Epithelial cell of proximal tubule (primary cell): ENCODE measurements around the gene CAPN13. TPM values are rescaled to one million over a fixed set of nuclear protein-coding genes. Genes with fewer than 3 reads are reported as not detected.

ENCODE experiments used
- DNase-seq: peaks from one replicate; pipeline ENCODE4 v3.0.0-alpha.2; 2011; ENCODE audit warnings: low read depth
- H3K4me3 ChIP-seq: 2 replicates; pipeline ENCODE4 v1.5.1; 2011; ENCODE audit warnings: low read depth, mild to moderate bottlenecking, low read length
- CTCF ChIP-seq: conservative IDR thresholded peaks from 2 replicates; pipeline ENCODE4 v1.5.1; 2012; ENCODE audit warnings: low read depth, mild to moderate bottlenecking, low read length
- total RNA-seq: library from RNA; depleted of rRNA; stranded (reverse); fragments of >200 nt; gene quantifications from 2 replicates; pipeline ENCODE4 v1.2.3, GENCODE V29; 2015

Gene CAPN13
- total RNA-seq, 1 donor from 2014 or later: 0.63 TPM

- no peak overlapping the region for H3K4me3 ChIP-seq
- no peak for TF ChIP-seq CTCF
- DNase-seq: no peak
These were observed 75.5 kb downstream of the CAPN13 start for GRCh38 chr2:30731706-30732105.

DNA sequence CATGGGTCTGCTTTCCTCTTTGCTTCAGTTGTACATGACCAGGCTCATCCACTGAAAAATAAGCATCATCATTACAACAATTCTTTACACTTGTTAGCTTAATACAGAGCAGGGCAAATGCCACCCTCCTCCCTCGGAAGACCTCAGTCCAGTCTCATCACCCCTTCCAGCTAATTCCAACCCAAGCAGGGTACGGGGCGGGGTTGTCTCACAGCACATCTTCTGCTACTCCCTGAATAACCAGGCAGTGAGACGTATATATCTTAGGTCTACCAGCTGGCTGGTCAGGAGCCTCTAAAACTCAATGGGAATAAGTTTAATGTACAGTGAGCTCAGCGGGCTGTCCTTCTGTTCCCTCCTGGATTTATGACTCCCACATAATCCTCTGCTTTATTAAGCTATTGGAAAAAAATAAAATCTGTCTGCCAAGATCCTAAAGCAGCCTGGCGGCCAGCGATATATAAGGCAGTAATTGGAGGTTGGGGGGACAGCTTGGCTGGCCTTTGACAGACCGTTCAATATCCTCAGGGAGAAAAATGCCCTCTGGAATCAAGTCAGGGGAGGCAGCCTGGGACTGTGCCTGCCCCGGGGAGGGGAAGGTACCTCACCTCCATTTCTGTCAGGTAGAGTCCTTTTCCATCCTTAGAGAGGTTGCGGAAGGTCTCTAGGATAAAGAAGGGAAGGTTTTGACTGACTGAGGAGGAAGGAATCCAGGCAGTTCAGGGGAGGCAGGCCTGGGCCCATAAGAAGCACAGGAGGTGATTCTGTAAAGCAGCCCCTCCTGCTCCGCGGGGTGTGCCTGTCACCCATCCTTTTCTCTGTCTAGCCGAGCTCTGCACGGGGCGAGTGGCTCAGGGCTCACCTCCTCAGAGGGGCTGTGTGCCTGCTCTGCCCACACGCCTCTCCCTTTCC is 76.3 kb downstream of the CAPN13 start:
- no peak for DNase-seq
- H3K4me3 ChIP-seq: no peak overlapping the region
- TF ChIP-seq CTCF: no peak

- TF ChIP-seq CTCF: no peak
- H3K4me3 ChIP-seq: no peak overlapping the region
- no peak for DNase-seq
These were observed 78.2 kb downstream of the CAPN13 start for GRCh38 chr2:30729031-30729430.

DNA sequence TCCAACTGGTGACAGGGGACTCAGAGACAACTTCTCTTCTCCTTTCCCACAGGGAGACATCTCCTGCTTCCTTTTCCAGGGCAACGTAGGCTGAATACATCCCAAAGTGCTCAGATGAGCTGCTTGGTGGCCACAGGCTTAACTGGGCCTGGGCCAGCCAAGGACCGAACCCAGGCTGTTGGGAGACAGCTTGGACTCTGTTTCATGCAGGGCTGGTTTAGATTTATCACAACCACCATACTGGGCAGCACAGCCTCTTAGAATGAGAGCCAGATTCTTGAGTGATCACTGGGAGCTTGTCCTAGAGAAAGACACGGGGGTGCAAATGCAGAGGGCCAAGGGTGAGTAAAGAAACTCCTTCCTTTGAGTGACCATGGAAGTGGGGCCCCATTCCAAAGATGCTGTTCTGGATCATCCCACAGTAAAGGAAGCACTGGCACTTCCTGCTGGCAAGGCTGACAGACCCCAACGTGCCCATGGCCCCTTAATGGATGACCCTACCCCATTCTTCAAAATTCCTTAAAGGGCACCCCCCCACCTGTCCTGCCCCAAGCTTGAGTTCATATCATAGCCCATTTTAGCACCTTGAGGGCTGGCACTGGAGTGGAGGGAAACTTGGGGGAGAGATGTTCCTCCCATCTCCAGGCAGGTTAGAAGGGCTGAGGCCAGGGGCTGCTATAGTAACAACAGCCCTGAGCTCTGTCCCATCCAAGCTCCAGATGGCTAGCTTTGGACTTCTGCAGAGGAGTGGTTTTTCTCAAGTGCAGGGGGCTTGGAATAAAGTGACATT is 84.1 kb downstream of the CAPN13 start:
- H3K4me3 ChIP-seq: no peak overlapping the region
- TF ChIP-seq CTCF: no peak
- no peak for DNase-seq

DNA sequence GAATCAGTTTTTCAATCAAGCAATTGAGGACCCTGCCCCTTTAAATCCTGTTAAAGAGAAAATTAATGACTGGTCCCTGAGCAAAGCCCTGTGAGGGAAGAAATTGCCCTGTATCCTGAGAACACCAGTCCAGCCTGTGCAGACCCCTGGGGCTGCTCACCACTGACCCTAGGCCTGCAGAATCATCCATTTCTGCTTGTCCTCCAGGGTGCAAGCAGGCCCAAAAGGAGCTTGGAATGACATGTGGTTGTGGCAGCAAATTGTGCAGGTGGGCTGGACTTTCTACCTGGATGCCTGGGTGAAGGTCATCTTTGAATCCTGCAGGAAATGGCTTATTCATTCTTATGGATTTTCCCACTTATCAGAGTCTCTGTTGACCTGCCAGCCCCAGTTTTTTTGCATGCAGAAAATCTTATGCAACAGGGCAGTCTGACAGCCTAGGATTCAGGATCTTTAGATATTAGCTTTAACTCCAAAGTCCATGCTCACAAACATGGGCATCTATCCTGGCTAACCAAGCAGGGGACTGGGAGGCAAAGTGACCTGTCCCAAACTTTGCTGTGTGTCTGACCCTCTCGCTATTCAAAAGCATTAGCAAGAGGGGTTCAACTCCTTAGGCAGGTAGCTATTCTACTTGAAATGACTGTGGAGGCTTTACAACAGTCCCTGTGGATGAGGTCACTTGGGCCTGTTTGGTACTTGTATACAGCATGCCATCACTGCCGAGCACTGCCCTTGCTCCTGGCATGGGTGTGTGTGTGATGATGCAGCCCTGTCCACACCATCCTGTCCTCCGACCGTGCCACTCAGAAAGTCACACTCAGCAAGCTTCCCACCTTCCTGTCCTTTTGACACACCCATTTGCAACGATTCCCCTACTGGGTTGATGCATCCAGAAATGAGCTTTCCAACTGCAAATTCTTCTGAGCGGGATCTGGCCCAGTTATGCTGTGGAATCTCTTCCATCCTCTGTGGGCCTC is 85.3 kb downstream of the CAPN13 start:
- H3K4me3 ChIP-seq: no peak overlapping the region
- no peak for TF ChIP-seq CTCF
- DNase-seq: no peak

DNA sequence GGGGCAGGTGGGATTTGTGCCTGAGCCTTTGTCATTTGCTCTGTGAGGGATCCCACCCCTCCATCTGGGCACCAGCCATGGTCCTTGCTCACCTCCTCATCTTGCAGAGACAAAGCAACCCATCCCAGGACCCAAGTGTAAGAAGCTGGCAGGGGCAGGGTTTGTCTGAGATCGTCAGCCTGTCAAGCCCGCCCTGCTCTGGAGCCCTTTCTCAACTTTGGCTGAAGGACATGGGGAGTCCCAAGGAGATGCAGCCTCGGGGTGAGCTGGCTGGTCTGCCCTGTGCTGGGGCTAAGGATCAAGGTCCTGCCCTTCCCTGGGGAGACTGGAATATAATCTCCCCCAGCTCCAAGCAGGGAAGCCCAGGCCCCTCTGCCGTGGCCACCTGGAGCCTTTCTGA is 86.0 kb downstream of the CAPN13 start:
- H3K4me3 ChIP-seq: no peak overlapping the region
- no peak for DNase-seq
- TF ChIP-seq CTCF: no peak
